H1 (cell line): ENCODE results near the gene MPHOSPH9. TPM values are rescaled to one million over a fixed set of nuclear protein-coding genes. Genes with fewer than 3 reads are reported as not detected.

ENCODE experiments used
- CTCF ChIA-PET: fragments of 300-600 bp; sonication (Branson Sonifier 250); formaldehyde crosslinking; loops from one replicate; lab custom pipeline; 2021; ENCODE audit not compliant: partially characterized antibody; lab: Charles Lee
- POLR2A ChIA-PET: fragments of 300-600 bp; sonication (Branson Sonifier 250); formaldehyde crosslinking; loops from one replicate; lab custom pipeline; 2021; ENCODE audit warnings: inconsistent platforms; ENCODE audit not compliant: partially characterized antibody; lab: Charles Lee
- DNase-seq, 2 experiments: peaks; one replicate each; pipeline versions ENCODE4 v3.0.0 to v3.0.0-alpha.2; 2010 to 2022; ENCODE audit warnings: low spot score in 2 of 2, low read depth in 1 of 2, mixed read lengths in 1 of 2
- FAIRE-seq: peaks from 2 replicates; lab custom pipeline; 2011; peaks lifted over from hg19 to GRCh38; lab: Jason Lieb, UNC
- H2AFZ ChIP-seq: 2 replicates; pipeline ENCODE4 v1.8.1; 2012; ENCODE audit warnings: low read length, inconsistent platforms
- H2AK5ac ChIP-seq: 2 replicates; pipeline ENCODE4 v1.6.1; 2013; ENCODE audit warnings: low read depth, low read length
- H2BK120ac ChIP-seq: replicated peaks from 2 replicates; pipeline ENCODE3; 2013; ENCODE audit warnings: low read depth, low read length, inconsistent platforms
- H2BK12ac ChIP-seq: 2 replicates; pipeline ENCODE4 v1.6.1; 2013; ENCODE audit warnings: low read depth, low read length
- H2BK15ac ChIP-seq: 2 replicates; pipeline ENCODE4 v1.6.1; 2013; ENCODE audit warnings: low read length
- H2BK20ac ChIP-seq: 2 replicates; pipeline ENCODE4 v1.6.1; 2013; ENCODE audit warnings: low read length
- H2BK5ac ChIP-seq: 2 replicates; pipeline ENCODE4 v1.6.1; 2013; ENCODE audit warnings: low read depth, low read length
- H3K14ac ChIP-seq: 2 replicates; pipeline ENCODE4 v1.6.1; 2013; ENCODE audit warnings: inconsistent platforms; ENCODE audit not compliant: insufficient read length
- H3K18ac ChIP-seq: 2 replicates; pipeline ENCODE4 v1.6.1; 2013; ENCODE audit warnings: low read length; ENCODE audit errors: extremely low read depth
- H3K23ac ChIP-seq: 2 replicates; pipeline ENCODE4 v1.6.1; 2013; ENCODE audit warnings: inconsistent platforms; ENCODE audit not compliant: insufficient read length
- H3K23me2 ChIP-seq: 2 replicates; pipeline ENCODE4 v1.6.1; 2013; ENCODE audit warnings: low read depth, low read length
- H3K27ac ChIP-seq: 2 replicates; pipeline ENCODE4 v1.6.1; 2011; ENCODE audit warnings: low read depth, low read length, inconsistent platforms
- H3K27me3 ChIP-seq, 4 experiments: replicated peaks in 1 of 4; 1 replicate in 1 of 4; 2 replicates in 3 of 4; pipeline versions ENCODE4 v1.6.1 to v1.8.1; 2011 to 2013; ENCODE audit warnings: low read length in 3 of 4, mild to moderate bottlenecking in 3 of 4, inconsistent platforms in 2 of 4, mixed read lengths in 2 of 4, moderate library complexity in 1 of 4; ENCODE audit not compliant: control insufficient read depth in 3 of 4, insufficient read depth in 3 of 4; ENCODE audit errors: extremely low read depth in 1 of 4
- H3K36me3 ChIP-seq, 4 experiments: 2 replicates each; pipeline versions ENCODE4 v1.6.1 to v1.8.1; 2011 to 2013; ENCODE audit warnings: mild to moderate bottlenecking in 4 of 4, low read length in 3 of 4, moderate library complexity in 2 of 4, control low read depth in 1 of 4, inconsistent platforms in 1 of 4; ENCODE audit not compliant: insufficient read depth in 4 of 4, control insufficient read depth in 2 of 4
- H3K4ac ChIP-seq: replicated peaks from 2 replicates; pipeline ENCODE3; 2013; ENCODE audit warnings: low read length, low read depth, mixed read lengths, inconsistent platforms; ENCODE audit not compliant: insufficient read length
- H3K4me1 ChIP-seq, 4 experiments: replicated peaks in 1 of 4; 1 replicate in 1 of 4; 2 replicates in 3 of 4; pipeline versions ENCODE4 v1.6.1 to v1.8.1; 2011 to 2013; ENCODE audit warnings: low read length in 3 of 4, inconsistent platforms in 2 of 4, mixed read lengths in 1 of 4; ENCODE audit not compliant: insufficient read depth in 4 of 4, control insufficient read depth in 3 of 4
- H3K4me2 ChIP-seq, 2 experiments: 2 replicates each; pipeline versions ENCODE4 v1.6.1 to v1.8.1; 2011 to 2013; ENCODE audit warnings: low read depth in 2 of 2, low read length in 2 of 2, control low read depth in 1 of 2, inconsistent platforms in 1 of 2, mild to moderate bottlenecking in 1 of 2; ENCODE audit not compliant: insufficient read depth in 1 of 2
- H3K4me3 ChIP-seq, 4 experiments: fragments of 200-600, 300-600 bp in 1 of 4; sonication (generic), shearing (Covaris generic), sonication (Bioruptor Twin) in 1 of 4; 2 replicates each; pipeline versions ENCODE4 v1.5.1 to v1.8.1; 2011 to 2016; ENCODE audit warnings: low read length in 4 of 4, low read depth in 3 of 4, control low read depth in 2 of 4, inconsistent platforms in 2 of 4, mild to moderate bottlenecking in 2 of 4, mixed read lengths in 1 of 4, moderate library complexity in 1 of 4; ENCODE audit not compliant: insufficient read depth in 2 of 4; ENCODE audit errors: extremely low read depth in 1 of 4
- H3K56ac ChIP-seq: replicated peaks from 2 replicates; pipeline ENCODE3; 2013; ENCODE audit warnings: low read depth, mild to moderate bottlenecking, mixed read lengths, low read length, inconsistent platforms; ENCODE audit not compliant: insufficient read length
- H3K79me1 ChIP-seq: 2 replicates; pipeline ENCODE4 v1.6.1; 2013; ENCODE audit warnings: low read depth, low read length, control low read depth
- H3K79me2 ChIP-seq, 2 experiments: 2 replicates each; pipeline versions ENCODE4 v1.6.1 to v1.8.1; 2012 to 2013; ENCODE audit warnings: low read length in 2 of 2, mild to moderate bottlenecking in 2 of 2, inconsistent platforms in 1 of 2; ENCODE audit not compliant: insufficient read depth in 2 of 2, control insufficient read depth in 1 of 2
- H3K9ac ChIP-seq, 4 experiments: replicated peaks in 1 of 4; 1 replicate in 1 of 4; 2 replicates in 3 of 4; pipeline versions ENCODE4 v1.6.1 to v1.8.1; 2011 to 2013; ENCODE audit warnings: low read depth in 3 of 4, low read length in 3 of 4, control low read depth in 2 of 4, mild to moderate bottlenecking in 2 of 4, moderate library complexity in 2 of 4, inconsistent platforms in 1 of 4; ENCODE audit errors: extremely low read depth in 1 of 4
- H3K9me3 ChIP-seq, 2 experiments: 2 replicates each; pipeline versions ENCODE4 v1.6.1 to v1.8.1; 2012 to 2013; ENCODE audit warnings: mild to moderate bottlenecking in 2 of 2, moderate library complexity in 2 of 2, control low read depth in 1 of 2, inconsistent platforms in 1 of 2, low read depth in 1 of 2, low read length in 1 of 2, mixed read lengths in 1 of 2; ENCODE audit not compliant: insufficient read depth in 2 of 2
- H4K20me1 ChIP-seq, 2 experiments: replicated peaks in 1 of 2; 2 replicates each; pipeline versions ENCODE3 to v1.8.1; 2011 to 2013; ENCODE audit warnings: inconsistent platforms in 2 of 2, low read length in 2 of 2, mild to moderate bottlenecking in 1 of 2; ENCODE audit not compliant: insufficient read depth in 2 of 2, control insufficient read depth in 1 of 2
- H4K5ac ChIP-seq: 2 replicates; pipeline ENCODE4 v1.6.1; 2013; ENCODE audit warnings: low read length, low read depth, mixed read lengths, inconsistent platforms; ENCODE audit not compliant: insufficient read length
- H4K8ac ChIP-seq: 2 replicates; pipeline ENCODE4 v1.8.0; 2013; ENCODE audit warnings: mild to moderate bottlenecking, moderate library complexity, low read length, inconsistent platforms; ENCODE audit not compliant: insufficient read depth; ENCODE audit errors: extremely low read depth
- H4K91ac ChIP-seq: replicated peaks from 2 replicates; pipeline ENCODE3; 2013; ENCODE audit warnings: low read length, mixed read lengths, inconsistent platforms; ENCODE audit not compliant: insufficient read length
- ASH2L ChIP-seq: fragments of 200-600, 300-600 bp; sonication (generic); IDR thresholded peaks from one replicate; pipeline ENCODE4 v1.7.1; 2017; ENCODE audit warnings: low read length
- BACH1 ChIP-seq: IDR thresholded peaks from 2 replicates; pipeline ENCODE4 v1.6.1; 2012; ENCODE audit warnings: low read length, improper control_type of control experiment
- CBX8 ChIP-seq: fragments of 300-800, 300-1000 bp; sonication (generic); IDR thresholded peaks from 2 replicates; pipeline ENCODE4 v1.7.1; 2016; ENCODE audit warnings: low read depth, low read length, borderline replicate concordance
- HDAC6 ChIP-seq: IDR thresholded peaks from one replicate; pipeline ENCODE4 v1.7.1; 2012; ENCODE audit warnings: low read depth, mild to moderate bottlenecking, inconsistent platforms, low read length, moderate library complexity
- POLR2A ChIP-seq, 2 experiments: IDR thresholded peaks; 1 replicate in 1 of 2; 2 replicates in 1 of 2; pipeline ENCODE4 v1.6.1; 2011; ENCODE audit warnings: low read depth in 2 of 2, low read length in 2 of 2, mild to moderate bottlenecking in 2 of 2; ENCODE audit errors: control extremely low read depth in 1 of 2
- RFX5 ChIP-seq: IDR thresholded peaks from 2 replicates; pipeline ENCODE4 v1.6.1; 2011; ENCODE audit warnings: low read depth, low read length, improper control_type of control experiment, borderline replicate concordance
- RXRA ChIP-seq: IDR thresholded peaks from 2 replicates; pipeline ENCODE4 v1.6.1; 2011; ENCODE audit warnings: low read depth, mild to moderate bottlenecking, low read length, moderate library complexity; ENCODE audit not compliant: insufficient read depth
- TAF7 ChIP-seq: optimal IDR thresholded peaks from 2 replicates; pipeline ENCODE3; 2011; ENCODE audit warnings: low read depth, mild to moderate bottlenecking, inconsistent platforms, low read length, moderate library complexity, borderline replicate concordance
- WGBS, 2 experiments: shearing (Covaris generic) in 1 of 2; methylation state at CpG; one replicate each; pipeline versions ENCODE4 v1.1.6 to v1.1.7; 2013 to 2015; ENCODE audit warnings: low lambda C conversion rate in 2 of 2, mixed read lengths in 2 of 2, inconsistent platforms in 1 of 2, low coverage in 1 of 2, missing lambda C conversion rate in 1 of 2; ENCODE audit not compliant: insufficient replicate concordance in 2 of 2, insufficient coverage in 1 of 2, insufficient read length in 1 of 2; ENCODE audit errors: extremely low coverage in 1 of 2, missing lambda C conversion rate in 1 of 2; 5-methylcytosine and 5-hydroxymethylcytosine counted together
- polyA plus RNA-seq, 7 experiments: library from polyadenylated mRNA; depleted of rRNA in 3 of 7; stranded (reverse) in 5 of 7; unstranded in 2 of 7; fragments of >200 nt in 5 of 7; fragments of 200-250 nt in 2 of 7; gene quantifications; 1 replicate in 5 of 7; 2 replicates in 1 of 7; 4 replicates in 1 of 7; pipeline versions ENCODE4 v1.2.1 to v1.2.3, GENCODE V29; 2011 to 2013; ENCODE audit warnings: missing spikeins in 2 of 7, mixed read lengths in 2 of 7
- total RNA-seq: library from RNA; stranded (reverse); fragmentation: NEBNext Ultra II Directional; extraction: Animal tissue kit (Norgen Biotek cat#: 25700); gene quantifications from 2 replicates; pipeline ENCODE4 v1.2.1, GENCODE V29; 2021
- TF ChIP-seq, protein P1 (sequence below), 3 experiments: IDR thresholded peaks; 1 replicate in 2 of 3; 2 replicates in 1 of 3; pipeline versions ENCODE4 v1.5.1 to v1.6.1; 2011; ENCODE audit warnings: low read length in 3 of 3, mild to moderate bottlenecking in 3 of 3, inconsistent platforms in 2 of 3, low read depth in 1 of 3, moderate library complexity in 1 of 3; ENCODE audit not compliant: insufficient read depth in 1 of 3; ENCODE audit errors: control extremely low read depth in 1 of 3
- TF ChIP-seq, protein P2 (sequence below): IDR thresholded peaks from 2 replicates; pipeline ENCODE4 v1.6.1; 2011; ENCODE audit warnings: low read length, improper control_type of control experiment

The MPHOSPH9 gene
- total and polyA plus RNA-seq, 2 of the 8 experiments (the other 6 are each of a cell fraction or from before 2014, with no cell fraction given) = 8.8 to 48.8 TPM

- H2BK15ac ChIP-seq = no peak overlapping the region
- 0 out of 2 replicates have a peak overlapping the region, but pooled peaks have one; percentile 60 for H2BK12ac ChIP-seq
- no peak overlapping the region for H3K4me2 ChIP-seq
- H3K79me2 ChIP-seq = no peaks in the 10 kb centered on the region
- H3K27me3 ChIP-seq = no peaks in the 10 kb centered on the region; a peak in 1 of 7 replicates
- H3K79me1 ChIP-seq = no peaks in the 10 kb centered on the region
- H2BK120ac ChIP-seq = no peak overlapping the region
- no peak overlapping the region for H3K27ac ChIP-seq
- H3K36me3 ChIP-seq = no peaks in the 10 kb centered on the region
- no peak overlapping the region for H3K23ac ChIP-seq
- no peaks in the 10 kb centered on the region for H4K20me1 ChIP-seq
- no peak overlapping the region for H2AFZ ChIP-seq
- POLR2A ChIA-PET = interaction anchor here (0.6 kb wide), 2 partner anchors 715 to 1704 kb away, joined by 3 read pairs; no protein-coding TSS in a partner anchor
- 0 out of 2 replicates have a peak overlapping the region, but pooled peaks have one; percentile 66 for H2BK5ac ChIP-seq
- H2BK20ac ChIP-seq = no peak overlapping the region
- peak overlapping the region; percentile 39 for H4K91ac ChIP-seq
- H3K9ac ChIP-seq = no peak overlapping the region
- no peaks in the 10 kb centered on the region for H3K9me3 ChIP-seq
- H3K4ac ChIP-seq = peak overlapping the region; percentile 71
- DNase-seq = no peak
- 85% methylated on average over 3 of the region's 3 CpGs; no CpG with 5 or more reads in 1 of the 2 experiments for whole genome bisulfite sequencing, 2 experiments
- peak overlapping the region; percentile 69; the same call in 1 of the 2 replicates for H2AK5ac ChIP-seq
- peaks cover 4 to 15% (median 9%) of the 10 kb centered on the region in 4 experiments; a peak in 5 of 7 replicates for H3K4me1 ChIP-seq
- FAIRE-seq = no peak
- H3K4me3 ChIP-seq = no peak overlapping the region
- H4K8ac ChIP-seq = no peak overlapping the region
- no peaks in the 10 kb centered on the region for H3K23me2 ChIP-seq
- H4K5ac ChIP-seq = no peak overlapping the region
- no peak overlapping the region for H3K14ac ChIP-seq
- no peak overlapping the region for H3K56ac ChIP-seq
- H3K18ac ChIP-seq = peak overlapping the region; percentile 28; the same call in 1 of the 2 replicates
- CTCF ChIA-PET = interaction anchor here (0.8 to 1.8 kb wide), 2 partner anchors 66 to 129 kb away, joined by 3 to 5 read pairs; no protein-coding TSS in a partner anchor
- TF ChIP-seq RFX5 (no peak), BACH1 (no peak), ASH2L (no peak), HDAC6 (no peak), TAF7 (no peak), POLR2A (IDR thresholded peaks at IDR 0.05; ENCODE audit: control extremely low read depth in 1 of 2, low read depth in 2 of 2, low read length in 2 of 2) (no peak), RXRA (no peak), CBX8 (no peak)
- TF ChIP-seq, protein P1, sequence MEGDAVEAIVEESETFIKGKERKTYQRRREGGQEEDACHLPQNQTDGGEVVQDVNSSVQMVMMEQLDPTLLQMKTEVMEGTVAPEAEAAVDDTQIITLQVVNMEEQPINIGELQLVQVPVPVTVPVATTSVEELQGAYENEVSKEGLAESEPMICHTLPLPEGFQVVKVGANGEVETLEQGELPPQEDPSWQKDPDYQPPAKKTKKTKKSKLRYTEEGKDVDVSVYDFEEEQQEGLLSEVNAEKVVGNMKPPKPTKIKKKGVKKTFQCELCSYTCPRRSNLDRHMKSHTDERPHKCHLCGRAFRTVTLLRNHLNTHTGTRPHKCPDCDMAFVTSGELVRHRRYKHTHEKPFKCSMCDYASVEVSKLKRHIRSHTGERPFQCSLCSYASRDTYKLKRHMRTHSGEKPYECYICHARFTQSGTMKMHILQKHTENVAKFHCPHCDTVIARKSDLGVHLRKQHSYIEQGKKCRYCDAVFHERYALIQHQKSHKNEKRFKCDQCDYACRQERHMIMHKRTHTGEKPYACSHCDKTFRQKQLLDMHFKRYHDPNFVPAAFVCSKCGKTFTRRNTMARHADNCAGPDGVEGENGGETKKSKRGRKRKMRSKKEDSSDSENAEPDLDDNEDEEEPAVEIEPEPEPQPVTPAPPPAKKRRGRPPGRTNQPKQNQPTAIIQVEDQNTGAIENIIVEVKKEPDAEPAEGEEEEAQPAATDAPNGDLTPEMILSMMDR (IDR thresholded peaks at IDR 0.05; ENCODE audit: control extremely low read depth in 1 of 3, insufficient read depth in 1 of 3, low read depth in 1 of 3, low read length in 3 of 3) = no peak
- TF ChIP-seq, protein P2, sequence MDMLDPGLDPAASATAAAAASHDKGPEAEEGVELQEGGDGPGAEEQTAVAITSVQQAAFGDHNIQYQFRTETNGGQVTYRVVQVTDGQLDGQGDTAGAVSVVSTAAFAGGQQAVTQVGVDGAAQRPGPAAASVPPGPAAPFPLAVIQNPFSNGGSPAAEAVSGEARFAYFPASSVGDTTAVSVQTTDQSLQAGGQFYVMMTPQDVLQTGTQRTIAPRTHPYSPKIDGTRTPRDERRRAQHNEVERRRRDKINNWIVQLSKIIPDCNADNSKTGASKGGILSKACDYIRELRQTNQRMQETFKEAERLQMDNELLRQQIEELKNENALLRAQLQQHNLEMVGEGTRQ = no peak
These were observed 123.6 kb downstream of the MPHOSPH9 start for GRCh38 chr12:123109319-123109772.
